GM19238 (cell line): ENCODE results near the gene ERVMER34-1.

Experiments
- DNase-seq: peaks from one replicate; pipeline ENCODE4 v3.0.0; 2011; ENCODE audit warnings: low spot score; ENCODE audit not compliant: insufficient read length

Gene ERVMER34-1

DNA sequence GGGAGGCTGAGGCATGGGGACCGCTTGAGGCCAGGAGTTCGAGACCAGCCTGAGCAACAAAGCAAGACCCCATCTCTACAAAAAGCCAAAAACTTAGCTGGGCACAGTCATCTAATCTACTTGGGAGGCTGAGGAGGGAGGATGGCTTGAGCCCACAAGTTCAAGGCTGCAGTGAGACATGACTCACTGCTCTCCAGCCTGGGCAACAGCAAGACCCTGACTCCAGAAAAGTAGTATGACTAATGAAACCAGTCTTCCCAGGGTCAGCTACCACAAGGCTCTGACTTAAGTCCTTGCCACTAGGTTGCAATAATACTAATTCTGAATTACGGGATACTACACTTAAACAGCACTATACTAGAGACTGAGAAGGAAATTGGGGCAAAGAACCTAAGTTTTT lies 33.1 kb downstream of the ERVMER34-1 start:
- DNase-seq: no peak

DNA sequence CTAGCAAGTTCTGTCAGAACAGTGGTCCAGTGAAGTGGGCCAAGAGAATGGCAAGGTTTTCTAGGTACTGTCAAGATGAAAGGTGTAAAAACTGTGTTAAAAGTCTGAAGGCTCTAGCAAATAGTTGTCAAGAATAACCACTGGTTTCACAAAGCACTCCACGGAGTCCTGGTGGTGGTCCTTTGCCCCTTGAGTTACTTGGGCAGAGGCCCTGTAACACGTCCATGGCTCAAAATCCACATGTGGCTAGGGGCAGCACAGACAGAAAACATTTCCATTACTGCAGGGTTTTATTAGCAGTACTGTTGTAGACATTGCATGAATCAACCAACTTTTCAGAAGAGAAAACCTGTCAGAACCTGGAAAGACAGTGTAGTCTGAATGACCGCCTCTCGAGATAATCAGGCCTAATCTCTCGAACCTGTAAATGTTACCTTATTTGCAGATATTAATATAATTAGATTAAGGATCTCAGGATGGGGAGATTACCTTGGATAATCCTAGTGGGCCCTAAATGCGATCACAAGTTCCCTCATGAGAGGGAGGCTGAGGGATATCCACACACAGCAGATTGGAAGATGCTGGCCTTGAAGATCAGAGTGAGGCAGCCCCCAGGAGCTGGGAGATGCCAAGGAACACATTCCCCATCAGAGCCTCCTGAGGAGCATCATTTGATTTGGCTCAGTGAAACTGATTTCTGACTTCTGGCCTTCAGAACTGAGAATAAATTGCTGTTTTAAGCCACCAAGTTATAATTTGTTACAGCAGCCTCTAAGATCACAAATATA lies 34.7 kb downstream of the ERVMER34-1 start:
- no peak for DNase-seq

- no peak for DNase-seq
These were observed 35.3 kb downstream of the ERVMER34-1 start for GRCh38 chr4:52715914-52716313.

DNA sequence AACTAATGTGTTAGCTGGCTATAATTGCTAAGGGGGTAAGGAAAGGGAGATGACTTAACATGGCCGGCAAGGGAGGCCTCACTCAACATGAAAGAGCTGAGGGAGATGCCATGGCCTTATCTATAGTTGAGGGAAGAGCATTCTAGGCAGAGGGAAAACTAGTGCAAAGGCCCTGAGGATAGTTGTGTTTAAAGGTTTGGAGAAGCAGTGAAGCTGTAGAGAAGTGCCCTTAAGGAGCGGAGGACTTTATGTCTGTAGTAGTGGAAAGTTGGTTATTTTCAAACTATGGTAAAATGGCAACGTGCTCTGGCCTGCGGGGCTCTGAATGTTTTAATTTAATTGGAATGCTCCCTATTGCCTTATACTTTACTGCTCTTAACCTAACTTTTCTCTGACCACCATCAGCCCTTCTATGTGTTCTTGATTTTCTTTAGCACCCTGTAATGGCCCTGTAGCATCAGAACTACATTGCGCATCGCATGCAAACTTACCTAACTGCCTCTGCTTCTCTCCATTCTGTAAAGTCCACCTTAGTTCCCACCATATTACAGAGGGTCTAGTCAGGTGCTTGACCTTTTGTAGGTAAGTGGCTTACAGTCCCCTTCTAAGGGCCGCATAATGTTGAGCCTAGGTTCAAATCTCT lies 35.8 kb downstream of the ERVMER34-1 start:
- DNase-seq: no peak

- DNase-seq: no peak
These were observed 36.5 kb downstream of the ERVMER34-1 start for GRCh38 chr4:52714597-52715254.

DNA sequence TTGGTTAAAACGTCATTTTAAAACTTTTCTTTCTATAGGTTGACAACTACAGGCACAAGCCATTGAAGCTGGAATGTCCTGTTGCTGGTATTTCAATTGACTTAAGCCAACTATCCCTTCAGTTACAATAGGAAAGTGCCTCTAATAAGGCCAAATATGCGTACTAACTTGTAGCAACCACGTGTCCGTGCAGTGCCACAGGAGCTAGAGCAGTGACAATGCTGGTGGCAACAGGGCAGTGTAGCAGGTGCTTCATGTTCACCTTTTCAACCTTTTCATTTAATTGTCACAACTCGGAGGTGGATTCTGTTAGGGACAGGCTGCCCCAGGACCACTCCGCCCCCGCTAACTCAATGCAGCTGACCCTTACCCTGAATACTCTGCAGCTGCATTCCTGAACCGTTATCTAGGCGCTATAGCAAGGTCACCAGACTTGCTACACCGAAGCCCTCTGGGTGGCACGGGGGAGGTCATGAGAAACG lies 37.7 kb downstream of the ERVMER34-1 start:
- no peak for DNase-seq

DNA sequence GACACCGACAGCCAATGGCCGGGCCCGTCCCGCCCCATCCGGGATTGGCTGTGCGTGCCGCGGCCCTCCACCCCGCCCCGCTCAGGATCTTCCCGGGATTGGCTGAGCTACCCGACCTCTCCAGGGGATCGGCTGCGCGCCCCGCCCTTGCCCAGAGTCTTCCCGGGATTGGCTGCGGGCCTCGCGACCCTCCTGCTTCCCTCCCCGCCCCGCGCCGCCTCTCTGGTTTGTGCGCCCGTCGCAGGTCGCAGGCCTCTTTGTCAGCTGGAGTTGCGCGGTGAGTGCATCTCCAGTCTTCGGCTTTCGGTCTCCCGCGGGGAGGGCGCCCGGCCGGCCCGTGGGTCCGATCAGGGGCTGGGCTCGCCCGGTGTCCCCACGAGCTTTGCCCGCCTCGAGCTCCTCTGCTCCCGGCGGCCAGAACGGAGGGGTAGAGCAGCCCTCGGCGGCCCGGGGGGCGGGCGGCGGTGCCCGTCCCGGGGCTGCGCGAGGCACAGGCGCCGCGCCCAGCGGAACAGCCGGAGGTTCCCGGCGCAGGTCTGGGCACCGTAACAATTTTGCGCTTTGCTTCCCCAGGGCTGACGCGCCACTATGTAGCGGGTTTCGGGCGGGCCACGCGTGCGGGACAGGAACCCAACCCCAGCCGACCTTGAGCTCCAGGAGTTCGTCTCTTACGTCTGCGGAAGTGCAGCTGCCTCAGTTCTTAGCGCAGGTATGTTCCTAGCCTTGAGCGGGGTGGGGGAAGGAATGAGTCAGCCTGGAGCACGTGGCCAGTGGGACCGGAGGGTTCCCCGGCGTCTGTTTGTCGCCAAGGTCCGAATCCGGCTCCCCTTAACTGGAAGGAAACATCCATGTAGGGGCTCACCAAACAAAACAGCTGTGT lies 38.7 kb downstream of the ERVMER34-1 start:
- peak; percentile 92 for DNase-seq

DNA sequence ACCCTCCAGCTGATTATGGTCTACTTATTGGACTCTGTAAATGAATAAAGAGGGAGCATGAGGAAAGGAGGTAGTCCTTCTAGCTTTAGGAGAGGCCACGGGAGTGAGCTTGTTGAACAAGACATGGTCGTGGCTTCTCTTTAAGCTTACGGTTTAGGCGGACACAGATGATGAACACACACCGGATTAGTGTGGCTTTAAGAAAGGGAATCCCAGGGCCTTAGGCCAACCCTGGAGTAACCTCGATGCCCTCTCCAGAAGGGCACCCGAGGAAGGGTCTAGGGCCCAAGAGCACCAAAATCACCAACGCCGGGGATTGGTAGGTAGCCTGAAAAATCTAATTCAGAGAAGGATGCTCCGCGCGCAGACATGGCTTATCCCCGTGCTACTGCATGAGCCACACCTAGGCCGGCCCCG lies 39.4 kb downstream of the ERVMER34-1 start:
- DNase-seq: no peak

- DNase-seq: no peak
These were observed 40.0 kb downstream of the ERVMER34-1 start for GRCh38 chr4:52711272-52711671.

- no peak for DNase-seq
These were observed 42.1 kb downstream of the ERVMER34-1 start for GRCh38 chr4:52709155-52709554.

GRCh38 chr4:52704661-52705060 lies 46.6 kb downstream of the ERVMER34-1 start:
- DNase-seq: no peak

GRCh38 chr4:52704133-52704532 lies 47.1 kb downstream of the ERVMER34-1 start:
- no peak for DNase-seq

DNA sequence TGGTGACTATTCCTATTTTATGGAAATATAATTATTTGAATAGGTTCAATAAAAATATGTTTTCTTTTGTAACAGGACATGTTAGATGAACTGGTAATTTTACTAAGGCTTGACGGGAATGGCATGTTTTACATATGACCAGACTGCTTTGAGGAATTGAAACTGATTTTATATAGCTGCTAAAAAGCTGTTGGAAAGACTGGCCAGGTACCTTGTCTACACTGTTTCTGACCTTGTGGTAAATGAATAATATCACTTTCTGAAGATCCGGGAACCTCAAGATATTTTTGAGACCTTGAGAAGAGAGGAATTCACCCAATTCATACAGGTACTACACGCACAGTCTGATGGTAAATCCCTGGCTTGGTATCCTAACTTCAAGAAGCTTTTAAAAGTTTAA lies 50.0 kb downstream of the ERVMER34-1 start:
- no peak for DNase-seq

GRCh38 chr4:52694936-52695335 lies 56.3 kb downstream of the ERVMER34-1 start:
- DNase-seq: no peak

GRCh38 chr4:52693492-52693891 lies 57.7 kb downstream of the ERVMER34-1 start:
- DNase-seq: no peak
